ENCODE results near the gene HIRA.
"Not testable (repeated sequence)": the region's sequence is repeated elsewhere in the genome, so short reads cannot be mapped to it uniquely, and the experiment has no call there.

Gene HIRA

DNA sequence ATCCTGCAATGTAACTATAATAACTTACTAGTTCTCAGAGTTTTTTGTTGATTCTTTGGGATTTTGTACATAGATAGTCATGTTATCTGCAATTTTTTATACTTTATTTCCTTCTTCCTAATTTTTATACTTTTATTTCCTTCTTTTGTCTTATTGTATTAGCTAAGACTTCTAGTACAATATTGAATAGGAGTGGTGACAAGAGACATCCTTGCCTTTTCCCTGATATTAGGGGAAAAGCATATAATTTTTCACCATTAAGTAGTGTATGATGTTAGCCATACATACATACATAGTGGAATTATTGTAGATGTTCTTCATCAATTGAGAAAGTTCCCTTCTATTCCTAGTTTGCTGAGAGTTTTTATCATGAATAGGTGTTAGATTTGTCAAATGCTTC, 112.3 kb downstream of the HIRA start:
- ATAC-seq (ENCODE audit: insufficient read depth, low read depth): no peak
- Histone ChIP-seq H3K9ac (ENCODE audit: low read depth, low read length) (no peak overlapping the region), H4K20me1 (ENCODE audit: insufficient read depth, low read length) (no peaks in the 10 kb centered on the region), H3K79me2 (ENCODE audit: insufficient read depth, low read length) (no peaks in the 10 kb centered on the region), H3K27me3 (ENCODE audit: insufficient read depth, low read length, poor library complexity) (no peaks in the 10 kb centered on the region), H3K36me3 (ENCODE audit: insufficient read depth, low read length) (no peaks in the 10 kb centered on the region), H3K4me3 (ENCODE audit: low read depth in 1 of 2, low read length in 2 of 2) (no peak overlapping the region), H3K9me3 (ENCODE audit: insufficient read depth, low read length, severe bottlenecking) (peaks cover 26% of the 10 kb centered on the region), H2AFZ (ENCODE audit: low read depth, low read length) (no peak overlapping the region), H3K4me2 (ENCODE audit: insufficient read depth, low read length) (no peak overlapping the region), H3K4me1 (ENCODE audit: insufficient read depth, low read length) (no peaks in the 10 kb centered on the region), H3K27ac (ENCODE audit: low read length) (no peak overlapping the region)
- no peak for DNase-seq
- no peak for TF ChIP-seq EZH2 (IDR thresholded peaks at IDR 0.05; ENCODE audit: borderline replicate concordance, low read depth, low read length, severe bottlenecking)
- TF ChIP-seq, protein P1, sequence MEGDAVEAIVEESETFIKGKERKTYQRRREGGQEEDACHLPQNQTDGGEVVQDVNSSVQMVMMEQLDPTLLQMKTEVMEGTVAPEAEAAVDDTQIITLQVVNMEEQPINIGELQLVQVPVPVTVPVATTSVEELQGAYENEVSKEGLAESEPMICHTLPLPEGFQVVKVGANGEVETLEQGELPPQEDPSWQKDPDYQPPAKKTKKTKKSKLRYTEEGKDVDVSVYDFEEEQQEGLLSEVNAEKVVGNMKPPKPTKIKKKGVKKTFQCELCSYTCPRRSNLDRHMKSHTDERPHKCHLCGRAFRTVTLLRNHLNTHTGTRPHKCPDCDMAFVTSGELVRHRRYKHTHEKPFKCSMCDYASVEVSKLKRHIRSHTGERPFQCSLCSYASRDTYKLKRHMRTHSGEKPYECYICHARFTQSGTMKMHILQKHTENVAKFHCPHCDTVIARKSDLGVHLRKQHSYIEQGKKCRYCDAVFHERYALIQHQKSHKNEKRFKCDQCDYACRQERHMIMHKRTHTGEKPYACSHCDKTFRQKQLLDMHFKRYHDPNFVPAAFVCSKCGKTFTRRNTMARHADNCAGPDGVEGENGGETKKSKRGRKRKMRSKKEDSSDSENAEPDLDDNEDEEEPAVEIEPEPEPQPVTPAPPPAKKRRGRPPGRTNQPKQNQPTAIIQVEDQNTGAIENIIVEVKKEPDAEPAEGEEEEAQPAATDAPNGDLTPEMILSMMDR (IDR thresholded peaks at IDR 0.05; ENCODE audit: borderline replicate concordance, extremely low read depth, low read length, poor library complexity, severe bottlenecking): no peak

DNA sequence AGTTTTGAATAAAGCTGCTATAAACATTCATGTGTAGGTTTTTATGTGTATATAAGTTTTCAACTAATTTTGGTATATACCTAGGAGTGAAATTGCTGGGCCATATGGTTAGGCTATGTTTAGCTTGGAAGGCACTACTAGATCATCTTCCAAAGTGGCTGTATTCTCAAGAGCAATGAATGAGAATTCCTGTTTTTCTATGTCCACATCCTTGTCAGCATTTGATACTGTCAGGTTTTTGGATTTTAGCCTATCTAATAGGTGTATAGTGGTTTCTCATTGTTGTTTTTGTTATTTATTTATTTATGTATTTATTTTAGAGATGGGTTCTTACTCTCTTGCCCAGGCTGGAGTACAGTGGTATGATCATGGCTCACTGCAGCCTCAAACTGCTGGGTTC, 113.7 kb downstream of the HIRA start:
- Histone ChIP-seq H3K4me2 (ENCODE audit: insufficient read depth, low read length) (no peak overlapping the region), H3K9ac (ENCODE audit: low read depth, low read length) (no peak overlapping the region), H3K27me3 (ENCODE audit: insufficient read depth, low read length, poor library complexity) (no peaks in the 10 kb centered on the region), H3K27ac (ENCODE audit: low read length) (no peak overlapping the region), H3K4me1 (ENCODE audit: insufficient read depth, low read length) (no peaks in the 10 kb centered on the region), H3K9me3 (ENCODE audit: insufficient read depth, low read length, severe bottlenecking) (peaks cover 26% of the 10 kb centered on the region), H3K36me3 (ENCODE audit: insufficient read depth, low read length) (no peaks in the 10 kb centered on the region), H3K4me3 (ENCODE audit: low read depth in 1 of 2, low read length in 2 of 2) (no peak overlapping the region), H4K20me1 (ENCODE audit: insufficient read depth, low read length) (no peaks in the 10 kb centered on the region), H2AFZ (ENCODE audit: low read depth, low read length) (no peak overlapping the region), H3K79me2 (ENCODE audit: insufficient read depth, low read length) (no peaks in the 10 kb centered on the region)
- TF ChIP-seq EZH2 (IDR thresholded peaks at IDR 0.05; ENCODE audit: borderline replicate concordance, low read depth, low read length, severe bottlenecking): no peak
- TF ChIP-seq, protein P1 (IDR thresholded peaks at IDR 0.05; ENCODE audit: borderline replicate concordance, extremely low read depth, low read length, poor library complexity, severe bottlenecking): no peak
- ATAC-seq (ENCODE audit: insufficient read depth, low read depth) (no peak), DNase-seq (no peak)

DNA sequence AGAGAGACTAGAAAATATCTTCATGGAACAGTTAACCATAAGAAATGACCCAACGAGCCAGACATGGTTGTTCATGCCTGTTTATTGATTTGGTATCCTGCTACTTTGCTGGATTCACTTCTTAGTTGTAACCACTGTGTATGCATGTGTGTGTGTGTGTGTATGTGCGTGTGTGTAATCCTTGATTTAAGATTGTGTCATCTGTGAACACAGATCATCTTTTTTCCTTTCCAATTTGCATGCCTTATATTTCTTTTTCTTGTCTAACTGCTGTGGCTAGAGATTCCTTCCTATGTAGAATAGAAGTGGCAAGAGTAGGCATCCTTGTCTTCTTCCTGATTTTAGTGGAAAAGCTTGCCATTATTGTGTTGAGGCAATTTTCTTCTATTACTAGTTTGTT, 123.7 kb downstream of the HIRA start:
- H3K27me3 ChIP-seq (ENCODE audit: insufficient read depth, low read length, poor library complexity): no peaks in the 10 kb centered on the region
- no peak overlapping the region for H3K27ac ChIP-seq (ENCODE audit: low read length)
- no peak overlapping the region for H3K4me2 ChIP-seq (ENCODE audit: insufficient read depth, low read length)
- H3K9ac ChIP-seq (ENCODE audit: low read depth, low read length): no peak overlapping the region
- H2AFZ ChIP-seq (ENCODE audit: low read depth, low read length): no peak overlapping the region
- no peaks in the 10 kb centered on the region for H3K9me3 ChIP-seq (ENCODE audit: insufficient read depth, low read length, severe bottlenecking)
- no peaks in the 10 kb centered on the region for H3K79me2 ChIP-seq (ENCODE audit: insufficient read depth, low read length)
- ATAC-seq (ENCODE audit: insufficient read depth, low read depth) (no peak), DNase-seq (no peak)
- no peaks in the 10 kb centered on the region for H4K20me1 ChIP-seq (ENCODE audit: insufficient read depth, low read length)
- no peaks in the 10 kb centered on the region for H3K4me1 ChIP-seq (ENCODE audit: insufficient read depth, low read length)
- H3K36me3 ChIP-seq (ENCODE audit: insufficient read depth, low read length): no peaks in the 10 kb centered on the region
- TF ChIP-seq EZH2 (IDR thresholded peaks at IDR 0.05; ENCODE audit: borderline replicate concordance, low read depth, low read length, severe bottlenecking): no peak
- TF ChIP-seq, protein P1 (IDR thresholded peaks at IDR 0.05; ENCODE audit: borderline replicate concordance, extremely low read depth, low read length, poor library complexity, severe bottlenecking): no peak
- no peak overlapping the region for H3K4me3 ChIP-seq (ENCODE audit: low read depth in 1 of 2, low read length in 2 of 2)

- not testable (repeated sequence) for H3K79me2 ChIP-seq (ENCODE audit: insufficient read depth, low read length); H3K4me3 ChIP-seq (ENCODE audit: low read depth in 1 of 2, low read length in 2 of 2); H2AFZ ChIP-seq (ENCODE audit: low read depth, low read length); ATAC-seq (ENCODE audit: insufficient read depth, low read depth); H3K9ac ChIP-seq (ENCODE audit: low read depth, low read length); DNase-seq; H3K4me2 ChIP-seq (ENCODE audit: insufficient read depth, low read length); H3K27me3 ChIP-seq (ENCODE audit: insufficient read depth, low read length, poor library complexity); H3K36me3 ChIP-seq (ENCODE audit: insufficient read depth, low read length); H3K4me1 ChIP-seq (ENCODE audit: insufficient read depth, low read length); H3K9me3 ChIP-seq (ENCODE audit: insufficient read depth, low read length, severe bottlenecking); H4K20me1 ChIP-seq (ENCODE audit: insufficient read depth, low read length); H3K27ac ChIP-seq (ENCODE audit: low read length)
Observed at GRCh38 chr22:19306535-19306934, 125.0 kb downstream of the HIRA start.

Measured in DND-41 (cell line).